NCI-H774 (cell line): Measurements from ENCODE around the gene NEURL1.
"Not testable (repeated sequence)": the region's sequence is repeated elsewhere in the genome, so short reads cannot be mapped to it uniquely, and the experiment has no call there.

Experiments
- DNase-seq: peaks from one replicate; lab custom pipeline; 2025; lab: John Stamatoyannopoulos, UW

The NEURL1 gene

GRCh38 chr10:103584216-103585010, 90.9 kb downstream of the NEURL1 start:
- DNase-seq, result no peak

GRCh38 chr10:103585011-103585405, 91.5 kb downstream of the NEURL1 start:
- no peak for DNase-seq

- no peak for DNase-seq
Measured at GRCh38 chr10:103587073-103587472, 93.6 kb downstream of the NEURL1 start.

GRCh38 chr10:103589074-103589630, 95.6 kb downstream of the NEURL1 start:
- DNase-seq, result no peak

- no peak for DNase-seq
Measured at GRCh38 chr10:103590060-103590459, 96.6 kb downstream of the NEURL1 start.

- no peak for DNase-seq
Measured at GRCh38 chr10:103590744-103591291, 97.3 kb downstream of the NEURL1 start.

- no peak for DNase-seq
Measured at GRCh38 chr10:103592186-103593021, 98.9 kb downstream of the NEURL1 start.

GRCh38 chr10:103593022-103593570, 99.6 kb downstream of the NEURL1 start:
- no peak for DNase-seq

GRCh38 chr10:103595933-103596726, 102.6 kb downstream of the NEURL1 start:
- no peak for DNase-seq

GRCh38 chr10:103597003-103597402, 103.5 kb downstream of the NEURL1 start:
- no peak for DNase-seq

- DNase-seq, result peak; percentile 12
Measured at GRCh38 chr10:103598654-103599115, 105.2 kb downstream of the NEURL1 start.

- DNase-seq, result no peak
Measured at GRCh38 chr10:103599211-103599610, 105.7 kb downstream of the NEURL1 start.

- no peak for DNase-seq
Measured at GRCh38 chr10:103599907-103600306, 106.4 kb downstream of the NEURL1 start.

GRCh38 chr10:103600325-103600724, 106.8 kb downstream of the NEURL1 start:
- DNase-seq, result no peak

- DNase-seq, result no peak
Measured at GRCh38 chr10:103600956-103601569, 107.6 kb downstream of the NEURL1 start.

GRCh38 chr10:103602028-103602851, 108.7 kb downstream of the NEURL1 start:
- no peak for DNase-seq

- DNase-seq, result no peak
Measured at GRCh38 chr10:103602852-103603155, 109.3 kb downstream of the NEURL1 start.

- DNase-seq, result no peak
Measured at GRCh38 chr10:103603382-103603781, 109.9 kb downstream of the NEURL1 start.

- no peak for DNase-seq
Measured at GRCh38 chr10:103605359-103606096, 112.0 kb downstream of the NEURL1 start.

- DNase-seq, result not testable (repeated sequence)
Measured at GRCh38 chr10:103606097-103606438, 112.6 kb downstream of the NEURL1 start.
